A549 (cell line): ENCODE results near the gene HLA-DRB5. TPM values are rescaled to one million over a fixed set of nuclear protein-coding genes. Genes with fewer than 3 reads are reported as not detected.
"Not testable (repeated sequence)": the region's sequence is repeated elsewhere in the genome, so short reads cannot be mapped to it uniquely, and the experiment has no call there.

ENCODE experiments used
- ATAC-seq, 2 experiments: fragments of 200-7000 bp in 1 of 2; fragments of >200 bp in 1 of 2; cut with Nextera tagmentation in 1 of 2; cut with Tn5 transposase in 1 of 2; 3 replicates each; pipeline versions ENCODE4 v1.8.0 to v1.9.1; 2018 to 2020; ENCODE audit warnings: mild to moderate bottlenecking in 1 of 2, moderate library complexity in 1 of 2
- CTCF ChIA-PET: fragments of 300-600 bp; sonication (Branson Sonifier 250); formaldehyde crosslinking; extraction: SDS; loops from one replicate; lab custom pipeline; 2021; ENCODE audit warnings: antibody characterized with exemption, inconsistent platforms; lab: Yijun Ruan, JAX
- POLR2A ChIA-PET: fragments of 350-600 bp; formaldehyde crosslinking; extraction: SDS; loops from one replicate; lab custom pipeline; 2021; ENCODE audit warnings: antibody characterized with exemption, inconsistent platforms; lab: Yijun Ruan, JAX
- DNase-seq, 2 experiments: peaks; one replicate each; pipeline versions ENCODE4 v3.0.0 to v3.0.0-alpha.2; 2011 to 2016; ENCODE audit warnings: low read depth in 1 of 2, low spot score in 1 of 2
- FAIRE-seq: peaks from 2 replicates; lab custom pipeline; 2011; peaks lifted over from hg19 to GRCh38; lab: Jason Lieb, UNC
- H3K27ac ChIP-seq, 2 experiments: fragments of >200 bp; sonication (Bioruptor Twin); formaldehyde crosslinking; 3 replicates each; pipeline ENCODE4 v1.5.1; 2016 to 2017
- H3K4me1 ChIP-seq: fragments of >200 bp; sonication (Bioruptor Twin); formaldehyde crosslinking; 3 replicates; pipeline ENCODE4 v1.6.1; 2016
- H3K4me2 ChIP-seq: fragments of >200 bp; sonication (Bioruptor Twin); formaldehyde crosslinking; 3 replicates; pipeline ENCODE4 v1.6.1; 2016
- H3K4me3 ChIP-seq: fragments of >200 bp; sonication (Bioruptor Twin); formaldehyde crosslinking; 3 replicates; pipeline ENCODE4 v1.5.1; 2016
- H3K9me3 ChIP-seq: fragments of >200 bp; sonication (Bioruptor Twin); formaldehyde crosslinking; 3 replicates; pipeline ENCODE4 v1.6.1; 2016
- CHD4 ChIP-seq: fragments of 200-600 bp; sonication (generic); IDR thresholded peaks from 2 replicates; pipeline ENCODE4 v1.6.1; 2016; ENCODE audit warnings: antibody characterized with exemption, mild to moderate bottlenecking, borderline replicate concordance
- ESRRA ChIP-seq: fragments of 150-350 bp; IDR thresholded peaks from 2 replicates; pipeline ENCODE4 v1.6.1; 2014; ENCODE audit warnings: mild to moderate bottlenecking, low read length, borderline replicate concordance
- GATA3 ChIP-seq: IDR thresholded peaks from 2 replicates; pipeline ENCODE4 v1.6.1; 2012; ENCODE audit warnings: borderline replicate concordance
- HOXB13 ChIP-seq: fragments of 250-450 bp; sonication (Bioruptor Pico); IDR thresholded peaks from 2 replicates; pipeline ENCODE4 v1.5.0; 2020; ENCODE audit warnings: low read depth, mild to moderate bottlenecking, moderate library complexity
- HOXB5 ChIP-seq: fragments of 250-450 bp; sonication (Bioruptor Pico); IDR thresholded peaks from 2 replicates; pipeline ENCODE4 v1.5.0; 2020; ENCODE audit warnings: mild to moderate bottlenecking, moderate library complexity
- JUNB ChIP-seq: fragments of >200 bp; sonication (Bioruptor Twin); formaldehyde crosslinking; IDR thresholded peaks from 2 replicates; pipeline ENCODE4 v1.6.1; 2016
- MAFK ChIP-seq: fragments of 450-650 bp; IDR thresholded peaks from 2 replicates; pipeline ENCODE4 v1.6.1; 2014; ENCODE audit not compliant: partially characterized antibody
- MAZ ChIP-seq: fragments of 150-350 bp; IDR thresholded peaks from 2 replicates; pipeline ENCODE4 v1.6.1; 2014; ENCODE audit warnings: antibody characterized with exemption, low read depth, low read length, borderline replicate concordance
- NPAS2 ChIP-seq: fragments of 250-450 bp; sonication (Bioruptor Pico); IDR thresholded peaks from 2 replicates; pipeline ENCODE4 v1.8.0; 2022; ENCODE audit warnings: mild to moderate bottlenecking, moderate library complexity, borderline replicate concordance
- RFX5 ChIP-seq: fragments of 450-650 bp; IDR thresholded peaks from 2 replicates; pipeline ENCODE4 v1.7.1; 2014; ENCODE audit warnings: antibody characterized with exemption, mild to moderate bottlenecking, moderate library complexity
- WGBS: methylation state at CpG from one replicate; pipeline ENCODE4 v1.1.6; 2017; ENCODE audit errors: missing lambda C conversion rate; 5-methylcytosine and 5-hydroxymethylcytosine counted together
- polyA minus RNA-seq: library from RNA; depleted of rRNA, polyadenylated mRNA; stranded (reverse); fragments of >200 nt; gene quantifications from 2 replicates; pipeline ENCODE4 v1.2.3, GENCODE V29; 2011; rRNA and poly(A)+ RNA removed
- polyA plus RNA-seq, 4 experiments: library from polyadenylated mRNA; depleted of rRNA in 3 of 4; stranded (reverse); fragments of >200 nt; fragmentation: RNase III in 1 of 4; extraction: RNeasy Plus Mini Kit Qiagen cat#74134 plus additional on column Dnase treatment in 1 of 4; gene quantifications; 2 replicates in 3 of 4; 3 replicates in 1 of 4; pipeline ENCODE4 v1.2.3, GENCODE V29; 2011 to 2017
- TF ChIP-seq, protein P1 (sequence below): fragments of 250-450 bp; sonication (Bioruptor Pico); IDR thresholded peaks from 2 replicates; pipeline ENCODE4 v1.5.0; 2020; ENCODE audit warnings: low read depth, mild to moderate bottlenecking, moderate library complexity
- TF ChIP-seq, protein P2 (sequence below): IDR thresholded peaks from 2 replicates; pipeline ENCODE4 v1.6.1; 2012; ENCODE audit warnings: low read depth, borderline replicate concordance
- TF ChIP-seq, protein P3 (sequence below): fragments of 200-600 bp; sonication (generic); IDR thresholded peaks from 2 replicates; pipeline ENCODE4 v1.6.1; 2016; ENCODE audit warnings: antibody characterized with exemption, mild to moderate bottlenecking, moderate library complexity
- TF ChIP-seq, protein P4 (sequence below): fragments of 150-350 bp; IDR thresholded peaks from 2 replicates; pipeline ENCODE4 v1.6.1; 2014; ENCODE audit warnings: low read depth, mild to moderate bottlenecking, low read length

The HLA-DRB5 gene
- polyA plus RNA-seq (2011; rRNA removed) (not detected in 2 replicates), polyA plus RNA-seq (2017; fragmentation: RNase III; extraction: RNeasy Plus Mini Kit Qiagen cat#74134 plus additional on column Dnase treatment) (not detected in 3 replicates), polyA minus RNA-seq (not detected in 2 replicates)
- not detected in 2 replicates for polyA plus RNA-seq (2012; cell fraction: cytosol; rRNA removed)
- polyA plus RNA-seq (2012; cell fraction: nucleus; rRNA removed): not detected in 2 replicates

DNA sequence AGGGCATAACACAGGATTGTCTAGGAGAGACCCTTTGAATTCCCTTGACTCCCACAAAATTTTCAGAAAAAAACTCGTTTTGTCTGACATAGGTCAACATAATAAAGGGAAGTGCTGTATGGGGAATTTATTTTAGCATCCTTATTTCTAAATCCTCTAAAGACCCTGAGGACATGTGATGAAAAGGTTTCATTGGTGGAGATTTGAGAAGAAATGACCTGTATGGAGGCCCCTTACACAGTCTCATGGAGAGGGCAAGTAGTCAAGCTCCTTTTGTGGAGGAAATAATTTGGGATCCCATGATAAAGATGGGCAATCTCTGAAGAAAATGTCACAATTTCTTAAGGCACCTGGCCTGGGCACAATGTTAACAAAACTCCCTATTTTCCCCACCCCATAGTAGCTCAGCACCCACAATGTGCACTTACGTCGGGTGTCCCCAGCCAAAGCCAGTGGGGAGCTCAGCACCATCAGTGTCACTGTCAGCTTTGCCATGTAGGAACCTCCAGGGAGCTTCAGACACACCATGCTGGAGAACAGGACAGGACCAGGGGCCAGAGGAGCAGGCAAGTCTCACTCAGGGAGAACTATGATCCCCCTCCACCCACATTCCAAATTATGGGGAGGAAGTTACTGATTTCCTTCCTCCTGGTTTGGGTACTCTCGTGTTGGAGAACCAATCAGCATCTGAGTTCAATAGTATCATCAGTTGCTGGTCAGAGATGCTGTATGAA is at the start of gene HLA-DRB5:
HLA-DRB5 (minus strand) TSS at position 591 of the 734 bp plus-strand sequence; CDS start at position 528, 63 bp downstream.
- POLR2A ChIA-PET: no interaction called here
- no peak within 1 kb of the TSS for H3K4me3 ChIP-seq
- H3K27ac ChIP-seq: no peak within 1 kb of the TSS
- no peak for DNase-seq
- CTCF ChIA-PET: interaction anchor here (0.7 kb wide), 1 partner anchor 11 kb away, joined by 3 read pairs; no protein-coding TSS in a partner anchor
- WGBS: 12% methylated on average over 3 of the region's 4 CpGs
- no peaks in the 10 kb centered on the region for H3K4me1 ChIP-seq
- H3K4me2 ChIP-seq: no peak within 1 kb of the TSS
- no peak; a peak in 1 of 6 replicates for ATAC-seq
- H3K9me3 ChIP-seq: no peaks in the 10 kb centered on the region
- no peak for FAIRE-seq
- TF ChIP-seq, protein P1, sequence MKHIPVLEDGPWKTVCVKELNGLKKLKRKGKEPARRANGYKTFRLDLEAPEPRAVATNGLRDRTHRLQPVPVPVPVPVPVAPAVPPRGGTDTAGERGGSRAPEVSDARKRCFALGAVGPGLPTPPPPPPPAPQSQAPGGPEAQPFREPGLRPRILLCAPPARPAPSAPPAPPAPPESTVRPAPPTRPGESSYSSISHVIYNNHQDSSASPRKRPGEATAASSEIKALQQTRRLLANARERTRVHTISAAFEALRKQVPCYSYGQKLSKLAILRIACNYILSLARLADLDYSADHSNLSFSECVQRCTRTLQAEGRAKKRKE (CRISPR knock-in tag): no peak
- no peak for TF ChIP-seq GATA3
- no peak for TF ChIP-seq HOXB13 (CRISPR knock-in tag)
- no peak for TF ChIP-seq CHD4
- TF ChIP-seq RFX5: no peak
- no peak for TF ChIP-seq JUNB
- TF ChIP-seq MAFK: no peak
- TF ChIP-seq, protein P2, sequence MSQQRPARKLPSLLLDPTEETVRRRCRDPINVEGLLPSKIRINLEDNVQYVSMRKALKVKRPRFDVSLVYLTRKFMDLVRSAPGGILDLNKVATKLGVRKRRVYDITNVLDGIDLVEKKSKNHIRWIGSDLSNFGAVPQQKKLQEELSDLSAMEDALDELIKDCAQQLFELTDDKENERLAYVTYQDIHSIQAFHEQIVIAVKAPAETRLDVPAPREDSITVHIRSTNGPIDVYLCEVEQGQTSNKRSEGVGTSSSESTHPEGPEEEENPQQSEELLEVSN: no peak
- TF ChIP-seq, protein P3, sequence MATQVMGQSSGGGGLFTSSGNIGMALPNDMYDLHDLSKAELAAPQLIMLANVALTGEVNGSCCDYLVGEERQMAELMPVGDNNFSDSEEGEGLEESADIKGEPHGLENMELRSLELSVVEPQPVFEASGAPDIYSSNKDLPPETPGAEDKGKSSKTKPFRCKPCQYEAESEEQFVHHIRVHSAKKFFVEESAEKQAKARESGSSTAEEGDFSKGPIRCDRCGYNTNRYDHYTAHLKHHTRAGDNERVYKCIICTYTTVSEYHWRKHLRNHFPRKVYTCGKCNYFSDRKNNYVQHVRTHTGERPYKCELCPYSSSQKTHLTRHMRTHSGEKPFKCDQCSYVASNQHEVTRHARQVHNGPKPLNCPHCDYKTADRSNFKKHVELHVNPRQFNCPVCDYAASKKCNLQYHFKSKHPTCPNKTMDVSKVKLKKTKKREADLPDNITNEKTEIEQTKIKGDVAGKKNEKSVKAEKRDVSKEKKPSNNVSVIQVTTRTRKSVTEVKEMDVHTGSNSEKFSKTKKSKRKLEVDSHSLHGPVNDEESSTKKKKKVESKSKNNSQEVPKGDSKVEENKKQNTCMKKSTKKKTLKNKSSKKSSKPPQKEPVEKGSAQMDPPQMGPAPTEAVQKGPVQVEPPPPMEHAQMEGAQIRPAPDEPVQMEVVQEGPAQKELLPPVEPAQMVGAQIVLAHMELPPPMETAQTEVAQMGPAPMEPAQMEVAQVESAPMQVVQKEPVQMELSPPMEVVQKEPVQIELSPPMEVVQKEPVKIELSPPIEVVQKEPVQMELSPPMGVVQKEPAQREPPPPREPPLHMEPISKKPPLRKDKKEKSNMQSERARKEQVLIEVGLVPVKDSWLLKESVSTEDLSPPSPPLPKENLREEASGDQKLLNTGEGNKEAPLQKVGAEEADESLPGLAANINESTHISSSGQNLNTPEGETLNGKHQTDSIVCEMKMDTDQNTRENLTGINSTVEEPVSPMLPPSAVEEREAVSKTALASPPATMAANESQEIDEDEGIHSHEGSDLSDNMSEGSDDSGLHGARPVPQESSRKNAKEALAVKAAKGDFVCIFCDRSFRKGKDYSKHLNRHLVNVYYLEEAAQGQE: no peak
- TF ChIP-seq NPAS2 (CRISPR knock-in tag): no peak
- TF ChIP-seq, protein P4, sequence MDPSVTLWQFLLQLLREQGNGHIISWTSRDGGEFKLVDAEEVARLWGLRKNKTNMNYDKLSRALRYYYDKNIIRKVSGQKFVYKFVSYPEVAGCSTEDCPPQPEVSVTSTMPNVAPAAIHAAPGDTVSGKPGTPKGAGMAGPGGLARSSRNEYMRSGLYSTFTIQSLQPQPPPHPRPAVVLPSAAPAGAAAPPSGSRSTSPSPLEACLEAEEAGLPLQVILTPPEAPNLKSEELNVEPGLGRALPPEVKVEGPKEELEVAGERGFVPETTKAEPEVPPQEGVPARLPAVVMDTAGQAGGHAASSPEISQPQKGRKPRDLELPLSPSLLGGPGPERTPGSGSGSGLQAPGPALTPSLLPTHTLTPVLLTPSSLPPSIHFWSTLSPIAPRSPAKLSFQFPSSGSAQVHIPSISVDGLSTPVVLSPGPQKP: no peak

DNA sequence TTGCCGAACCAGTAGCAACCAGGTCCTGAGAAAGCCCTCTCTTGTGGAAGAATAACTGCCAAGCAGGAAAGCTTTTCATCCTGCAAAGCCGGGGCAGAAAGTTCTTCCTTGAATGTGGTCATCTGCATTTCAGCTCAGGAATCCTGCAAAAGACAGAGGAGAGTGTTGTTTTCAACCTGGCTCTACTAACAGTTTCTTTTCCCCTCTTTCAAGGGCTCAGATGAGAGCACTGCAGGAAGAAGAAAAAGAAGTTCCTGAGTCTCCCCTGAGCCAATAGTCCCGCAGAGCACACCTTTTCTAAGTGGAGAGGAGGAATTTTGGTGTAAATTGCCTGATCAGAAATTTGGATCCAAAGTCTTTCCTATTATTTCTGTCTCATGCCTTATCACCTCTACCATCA is 48.9 kb upstream of the HLA-DRB5 start:
- Histone ChIP-seq H3K27ac (no peak overlapping the region), H3K4me2 (no peak overlapping the region), H3K9me3 (no peaks in the 10 kb centered on the region), H3K4me3 (no peak overlapping the region), H3K4me1 (no peaks in the 10 kb centered on the region)
- no peak for DNase-seq
- no peak for FAIRE-seq
- no peak for ATAC-seq
- CTCF ChIA-PET: no interaction called here
- POLR2A ChIA-PET: no interaction called here
- no peak for TF ChIP-seq HOXB5 (CRISPR knock-in tag)
- TF ChIP-seq, protein P1 (CRISPR knock-in tag): no peak
- no peak for TF ChIP-seq MAZ
- TF ChIP-seq ESRRA: no peak
- 0% methylated on average over 3 of the region's 3 CpGs for WGBS

DNA sequence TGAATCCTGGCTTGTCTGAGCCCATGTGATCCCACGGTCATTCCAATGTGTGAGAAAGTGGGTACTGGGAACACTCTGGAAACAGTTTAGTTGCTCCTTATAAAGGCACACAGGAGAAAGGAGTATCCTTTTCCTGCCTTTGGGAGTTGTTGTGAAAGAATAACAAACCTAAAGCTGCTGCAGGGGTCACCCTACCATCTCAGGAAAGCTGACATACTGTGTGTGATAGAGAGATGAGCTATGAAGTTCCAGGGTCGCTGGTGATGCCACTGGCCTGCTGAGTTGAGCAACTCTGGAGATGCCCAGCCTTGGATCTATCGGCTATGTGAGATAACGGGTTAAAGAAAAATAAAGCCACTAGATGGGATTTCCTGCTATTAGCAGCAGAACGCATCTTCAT is 47.4 kb upstream of the HLA-DRB5 start:
- CTCF ChIA-PET, H3K9me3 ChIP-seq, FAIRE-seq, H3K4me3 ChIP-seq, H3K27ac ChIP-seq, DNase-seq, H3K4me2 ChIP-seq, ATAC-seq, H3K4me1 ChIP-seq, POLR2A ChIA-PET: not testable (repeated sequence)
- WGBS: 7% methylated on average over 5 of the region's 5 CpGs
